Skeletal muscle tissue (tissue), 4 donors: ENCODE measurements around the gene TRIM37. TPM values are rescaled to one million over a fixed set of nuclear protein-coding genes. Genes with fewer than 3 reads are reported as not detected.
A peak's percentile ranks its signal among the peaks of the same experiment; 100 is the strongest.

Experiments
- H3K27ac ChIP-seq: one replicate; pipeline ENCODE4 v1.7.0; 2013; ENCODE audit warnings: mild to moderate bottlenecking, low read depth, low read length, inconsistent platforms
- H3K27me3 ChIP-seq, 3 donors: one replicate each; pipeline ENCODE4 v1.7.0; 2013; ENCODE audit warnings: low read length in 3 of 3; ENCODE audit not compliant: control insufficient read depth in 3 of 3, insufficient read depth in 3 of 3
- H3K36me3 ChIP-seq, 3 donors: one replicate each; pipeline ENCODE4 v1.7.0; 2013; ENCODE audit warnings: low read length in 3 of 3; ENCODE audit not compliant: control insufficient read depth in 3 of 3, insufficient read depth in 3 of 3
- H3K4me1 ChIP-seq, 3 donors: one replicate each; pipeline ENCODE4 v1.7.0; 2013; ENCODE audit warnings: low read length in 3 of 3, mild to moderate bottlenecking in 3 of 3; ENCODE audit not compliant: control insufficient read depth in 3 of 3, insufficient read depth in 3 of 3
- H3K4me3 ChIP-seq, 3 donors: one replicate each; pipeline ENCODE4 v1.7.0; 2013; ENCODE audit warnings: low read length in 3 of 3
- H3K9ac ChIP-seq, 3 donors: one replicate each; pipeline ENCODE4 v1.7.0; 2013; ENCODE audit warnings: low read length in 3 of 3, mild to moderate bottlenecking in 3 of 3, moderate library complexity in 2 of 3, low read depth in 1 of 3
- H3K9me3 ChIP-seq, 3 donors: one replicate each; pipeline ENCODE4 v1.7.0; 2013; ENCODE audit warnings: low read length in 3 of 3; ENCODE audit not compliant: control insufficient read depth in 3 of 3
- total RNA-seq: library from RNA; depleted of rRNA; stranded (reverse); fragments of >200 nt; gene quantifications from one replicate; pipeline ENCODE4 v1.2.3, GENCODE V29; 2014
- donor health status: Osteomylitis.

Gene TRIM37
- total RNA-seq, 1 donor from 2014 or later = 22.4 TPM

DNA sequence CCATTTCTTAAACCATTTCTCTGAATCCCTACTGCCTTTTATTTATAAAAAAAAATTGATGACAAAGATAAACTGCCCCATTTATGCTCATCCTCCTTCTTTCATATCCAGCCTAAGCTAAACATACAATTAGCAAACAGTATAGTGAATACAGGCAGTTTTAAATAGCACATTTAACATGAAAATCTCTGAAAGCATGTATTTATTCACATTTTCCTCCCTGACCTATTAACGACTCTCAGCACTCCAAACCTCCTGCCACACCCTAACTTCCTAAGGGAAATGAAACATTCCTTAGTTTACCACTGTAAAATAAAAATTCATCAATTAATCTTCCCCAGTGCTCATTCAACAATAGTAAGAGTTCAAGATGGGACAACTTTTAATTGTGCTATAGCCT, 56.9 kb downstream of the TRIM37 start:
- H3K4me3 ChIP-seq = no peak overlapping the region
- H3K9ac ChIP-seq = no peak overlapping the region
- H3K9me3 ChIP-seq = no peaks in the 10 kb centered on the region
- H3K4me1 ChIP-seq = no peaks in the 10 kb centered on the region
- H3K27ac ChIP-seq = no peak overlapping the region
- no peaks in the 10 kb centered on the region for H3K27me3 ChIP-seq
- H3K36me3 ChIP-seq = peaks cover 6 to 26% (median 7%) of the 10 kb centered on the region in 3 donors

DNA sequence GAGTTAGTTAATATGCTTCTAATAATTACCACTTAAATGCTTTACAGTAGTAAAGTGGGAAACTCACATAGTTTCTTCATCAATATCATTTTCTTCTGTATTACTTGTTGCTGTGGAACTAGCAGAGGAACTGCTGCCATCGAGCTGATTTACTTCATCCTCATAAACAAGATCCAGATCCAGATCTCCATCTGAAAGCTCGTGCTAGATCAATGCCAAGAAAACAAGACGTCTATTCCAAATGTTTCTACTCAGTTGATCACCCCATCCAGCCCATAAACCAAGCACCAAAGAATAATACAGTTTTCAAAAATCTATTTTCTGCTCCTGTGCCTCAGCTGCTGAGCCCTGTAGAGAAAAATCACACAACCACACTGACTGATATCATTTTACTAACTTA, 59.1 kb downstream of the TRIM37 start:
- Histone ChIP-seq H3K36me3 (peaks cover 12 to 31% (median 17%) of the 10 kb centered on the region in 3 donors), H3K9me3 (no peaks in the 10 kb centered on the region), H3K4me3 (no peak overlapping the region), H3K9ac (no peak overlapping the region), H3K27me3 (no peaks in the 10 kb centered on the region), H3K4me1 (no peaks in the 10 kb centered on the region), H3K27ac (no peak overlapping the region)

DNA sequence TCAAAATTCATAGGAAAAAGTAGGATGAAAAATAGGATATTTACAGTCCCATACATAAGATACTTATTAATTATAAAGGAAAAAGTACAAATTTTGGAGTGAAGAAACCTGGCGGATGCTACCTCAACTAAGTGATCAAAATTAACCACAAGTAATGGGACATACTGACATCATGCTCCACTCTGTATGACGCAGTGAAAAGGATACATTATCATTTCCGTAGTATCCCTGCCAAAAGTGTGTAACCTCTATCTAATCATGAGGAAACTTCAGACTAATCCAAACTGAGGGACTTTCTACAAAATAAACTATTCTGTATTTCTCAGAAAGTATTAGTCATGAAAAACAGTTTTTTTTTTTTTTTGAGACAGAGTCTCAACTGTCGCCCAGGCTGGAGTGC, 60.5 kb downstream of the TRIM37 start:
- no peaks in the 10 kb centered on the region for H3K27me3 ChIP-seq
- H3K27ac ChIP-seq = no peak overlapping the region
- peaks cover 15 to 37% (median 21%) of the 10 kb centered on the region in 3 donors for H3K36me3 ChIP-seq
- no peaks in the 10 kb centered on the region for H3K4me1 ChIP-seq
- no peak overlapping the region for H3K4me3 ChIP-seq
- no peaks in the 10 kb centered on the region for H3K9me3 ChIP-seq
- H3K9ac ChIP-seq = no peak overlapping the region

DNA sequence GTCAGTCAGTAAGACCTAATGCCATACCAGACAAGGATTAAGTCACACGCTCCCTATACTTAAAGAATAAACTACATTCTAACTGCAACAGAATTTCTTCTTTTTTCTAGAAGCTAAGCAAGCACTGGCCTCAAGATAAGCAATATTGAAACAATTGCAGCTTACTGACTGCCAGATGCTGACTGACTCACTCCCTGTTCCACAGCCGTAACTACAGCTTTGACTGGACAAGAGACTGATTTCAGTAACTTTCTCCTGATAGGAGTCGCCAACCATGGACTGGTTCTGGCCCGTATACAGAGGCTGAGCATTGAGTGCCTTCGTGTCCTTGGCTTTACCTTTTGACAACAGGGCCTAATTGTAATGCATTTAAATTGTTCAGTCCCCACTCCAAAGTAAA, 67.9 kb downstream of the TRIM37 start:
- H3K27me3 ChIP-seq = no peaks in the 10 kb centered on the region
- no peak overlapping the region for H3K27ac ChIP-seq
- no peaks in the 10 kb centered on the region for H3K4me1 ChIP-seq
- H3K36me3 ChIP-seq = peaks cover 12 to 37% (median 20%) of the 10 kb centered on the region in 3 donors
- H3K9me3 ChIP-seq = no peaks in the 10 kb centered on the region
- H3K4me3 ChIP-seq = no peak overlapping the region
- H3K9ac ChIP-seq = no peak overlapping the region

DNA sequence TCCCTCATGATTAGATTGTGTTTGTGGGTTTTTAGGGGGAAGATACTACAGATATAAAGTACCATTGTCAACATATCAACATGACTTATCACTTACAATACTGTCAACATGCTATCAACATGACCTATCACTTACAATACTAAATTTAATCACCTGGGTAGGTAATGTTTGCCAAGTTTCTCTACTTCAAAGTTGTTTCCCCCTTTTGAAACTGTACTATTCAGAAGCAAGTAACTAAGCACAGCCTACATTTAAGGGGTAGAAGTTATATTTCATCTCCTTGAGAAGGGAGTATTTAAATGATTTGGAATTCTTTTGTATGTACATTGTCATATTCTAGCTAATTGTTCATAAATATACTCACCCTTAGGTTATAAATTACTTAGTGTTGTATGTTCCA, 68.7 kb downstream of the TRIM37 start:
- H3K36me3 ChIP-seq = peaks cover 7 to 30% (median 16%) of the 10 kb centered on the region in 3 donors

DNA sequence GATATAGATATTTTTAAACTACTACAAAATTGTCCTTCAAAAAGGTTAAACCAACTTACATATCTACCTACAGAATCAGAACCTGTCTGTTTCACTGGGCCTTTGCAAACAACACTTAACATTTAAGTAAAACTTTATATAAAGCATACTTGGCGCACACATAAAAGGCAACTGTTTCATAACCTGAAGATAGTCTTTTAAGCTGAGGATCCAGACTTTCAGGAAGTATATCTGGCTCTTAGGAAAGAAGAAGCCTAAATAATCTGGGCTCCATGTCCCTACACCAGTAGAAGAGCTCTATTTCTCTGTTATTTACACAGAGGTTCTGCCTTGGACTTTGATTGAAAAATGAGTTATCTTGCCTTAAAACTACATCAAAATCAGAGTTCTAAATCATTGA, 75.9 kb downstream of the TRIM37 start:
- H3K4me1 ChIP-seq = peaks cover 0 to 11% (median 8%) of the 10 kb centered on the region in 3 donors
- no peaks in the 10 kb centered on the region for H3K27me3 ChIP-seq
- no peak overlapping the region for H3K4me3 ChIP-seq
- peaks cover 0 to 4% (median 3%) of the 10 kb centered on the region in 3 donors for H3K36me3 ChIP-seq
- no peak overlapping the region for H3K27ac ChIP-seq
- no peaks in the 10 kb centered on the region for H3K9me3 ChIP-seq
- H3K9ac ChIP-seq = no peak overlapping the region

More for the DNA sequence above, 68.7 kb downstream of the TRIM37 start:
- Histone ChIP-seq H3K9me3 (no peaks in the 10 kb centered on the region), H3K27me3 (no peaks in the 10 kb centered on the region), H3K4me3 (no peak overlapping the region), H3K9ac (no peak overlapping the region), H3K27ac (no peak overlapping the region), H3K4me1 (no peaks in the 10 kb centered on the region)

DNA sequence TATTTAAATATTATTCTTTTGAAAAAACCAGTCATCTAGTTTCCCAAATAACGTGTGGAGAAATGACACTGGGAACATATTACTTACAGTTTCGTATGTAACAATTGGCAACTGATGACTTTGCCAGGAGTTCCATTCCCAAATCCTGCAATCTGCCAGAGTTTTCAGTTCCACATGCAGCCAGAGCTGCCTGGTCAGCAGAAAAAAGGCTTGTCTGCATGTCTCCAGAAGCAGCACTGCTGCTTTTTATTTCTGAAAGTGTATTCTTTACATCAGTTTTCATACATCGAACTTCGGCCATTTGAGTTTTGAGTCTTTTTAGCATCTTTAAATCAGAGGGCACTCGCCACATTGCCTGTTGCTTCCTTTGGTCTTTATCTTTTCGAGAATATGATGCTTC, 78.4 kb downstream of the TRIM37 start:
- Histone ChIP-seq H3K27me3 (no peaks in the 10 kb centered on the region), H3K4me1 (peaks cover 0 to 11% (median 8%) of the 10 kb centered on the region in 3 donors), H3K27ac (no peak overlapping the region), H3K4me3 (no peak overlapping the region), H3K36me3 (peaks cover 0 to 3% (median 3%) of the 10 kb centered on the region in 3 donors), H3K9ac (peak overlapping the region in 1 of 3 donors; percentile 4), H3K9me3 (no peaks in the 10 kb centered on the region)

DNA sequence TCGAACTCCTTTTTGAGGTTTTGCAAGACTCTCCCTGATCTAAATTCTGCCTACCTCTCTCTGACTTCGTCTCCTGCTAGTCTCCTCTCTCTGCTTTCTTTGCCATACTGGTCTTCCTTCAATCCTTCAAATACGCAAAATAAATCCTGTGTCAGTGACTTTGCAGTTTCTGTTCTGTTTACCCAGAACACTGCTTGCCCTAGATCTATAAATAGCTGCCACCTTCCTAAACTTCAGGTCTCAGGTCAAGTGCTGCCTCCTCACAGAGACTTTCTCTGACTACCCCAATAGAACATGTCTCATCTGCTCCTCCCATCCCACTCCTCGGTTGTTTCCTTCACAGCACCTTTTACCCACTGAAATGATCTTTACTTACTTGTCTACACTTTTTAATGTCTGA, 78.9 kb downstream of the TRIM37 start:
- Histone ChIP-seq H3K9me3 (no peaks in the 10 kb centered on the region), H3K27me3 (no peaks in the 10 kb centered on the region), H3K27ac (peak overlapping the region; percentile 70), H3K4me1 (peaks cover 0 to 11% (median 8%) of the 10 kb centered on the region in 3 donors), H3K9ac (peak overlapping the region in 2 of 3 donors; percentile 4 to 35), H3K4me3 (peak overlapping the region in 1 of 3 donors; percentile 35), H3K36me3 (peaks cover 0 to 3% (median 3%) of the 10 kb centered on the region in 3 donors)

DNA sequence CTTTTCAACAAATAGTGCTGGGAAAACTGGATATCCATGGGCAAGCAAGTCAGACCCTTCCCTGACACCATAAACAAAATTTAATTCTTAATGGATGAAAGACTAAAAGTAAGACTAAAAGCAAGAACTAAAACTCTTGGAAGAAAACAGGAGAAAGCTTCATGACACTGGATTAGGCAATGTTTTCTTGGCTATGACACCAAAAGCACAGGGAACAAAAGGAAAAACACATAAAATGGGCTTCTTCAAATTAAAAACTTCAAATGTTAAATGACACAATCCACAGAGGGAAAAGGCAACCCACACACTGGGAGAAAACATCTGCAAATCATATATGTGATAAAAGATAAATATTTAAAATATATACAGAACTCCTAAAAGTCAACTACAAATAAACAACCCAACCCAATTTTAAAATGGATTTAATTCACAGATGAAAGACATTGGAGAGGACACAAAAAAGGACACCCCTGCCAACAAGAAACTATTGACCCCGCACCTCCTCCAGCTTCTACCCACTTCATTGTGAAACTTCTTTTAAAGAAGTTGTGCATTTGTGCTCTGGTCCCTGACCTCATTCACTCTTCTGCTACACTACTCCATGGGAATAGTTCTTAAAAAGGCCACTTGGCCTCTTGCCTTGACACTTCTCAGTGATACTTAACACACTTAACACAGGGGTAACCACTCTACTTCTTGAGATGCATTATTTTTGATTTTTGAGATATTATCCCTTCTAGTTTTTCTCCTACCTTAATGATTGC, 80.3 kb downstream of the TRIM37 start:
- H3K9ac ChIP-seq = no peak overlapping the region
- no peaks in the 10 kb centered on the region for H3K9me3 ChIP-seq
- H3K27me3 ChIP-seq = no peaks in the 10 kb centered on the region
- peak overlapping the region; percentile 70 for H3K27ac ChIP-seq
- peaks cover 0 to 3% (median 0%) of the 10 kb centered on the region in 3 donors for H3K36me3 ChIP-seq
- H3K4me1 ChIP-seq = peaks cover 0 to 11% (median 8%) of the 10 kb centered on the region in 3 donors
- no peak overlapping the region for H3K4me3 ChIP-seq

DNA sequence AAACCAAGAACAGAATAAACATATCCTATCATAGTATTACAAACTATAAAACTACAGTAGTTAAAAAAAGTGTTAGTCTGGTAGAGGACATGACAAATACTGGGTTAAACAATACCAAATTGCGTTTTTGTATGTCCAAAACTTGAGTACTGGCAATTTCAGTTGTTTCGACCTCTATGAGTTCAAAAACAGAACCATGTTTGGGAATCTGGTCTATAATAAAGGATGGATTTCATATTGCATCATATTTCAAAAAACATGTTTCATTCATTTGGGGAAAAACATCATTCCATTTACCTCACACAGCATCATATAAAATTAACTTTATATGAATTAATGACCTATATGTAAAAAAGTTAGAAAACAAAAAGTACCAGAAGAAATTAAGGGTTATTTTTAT, 81.8 kb downstream of the TRIM37 start:
- no peaks in the 10 kb centered on the region for H3K9me3 ChIP-seq
- H3K27me3 ChIP-seq = no peaks in the 10 kb centered on the region
- H3K9ac ChIP-seq = no peak overlapping the region
- peaks cover 0 to 3% (median 0%) of the 10 kb centered on the region in 3 donors for H3K36me3 ChIP-seq
- no peak overlapping the region for H3K27ac ChIP-seq
- H3K4me3 ChIP-seq = no peak overlapping the region
- H3K4me1 ChIP-seq = peaks cover 0 to 11% (median 8%) of the 10 kb centered on the region in 3 donors
